ENCODE data around the gene SMC5.

DNA sequence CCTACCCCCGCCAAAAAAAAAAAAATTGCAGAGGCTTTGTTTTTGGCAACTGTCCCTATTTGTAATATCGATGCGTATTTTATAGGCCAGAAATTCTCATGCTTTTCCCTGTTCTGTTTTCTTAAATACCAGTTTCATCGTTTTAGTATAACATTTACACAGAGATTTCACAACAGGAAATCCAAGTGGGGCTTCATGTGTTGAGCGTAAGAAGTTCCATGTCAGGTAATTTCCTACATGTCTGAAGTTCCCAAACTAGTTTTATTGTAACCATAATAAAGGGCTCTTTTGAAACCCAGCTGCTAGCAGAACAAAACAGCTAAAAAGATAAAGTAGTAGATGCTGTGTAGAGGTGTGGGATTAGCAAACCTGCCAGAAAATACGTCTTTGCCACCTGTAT is 4.2 kb downstream of the SMC5 start:
- TF ChIP-seq, protein P1, sequence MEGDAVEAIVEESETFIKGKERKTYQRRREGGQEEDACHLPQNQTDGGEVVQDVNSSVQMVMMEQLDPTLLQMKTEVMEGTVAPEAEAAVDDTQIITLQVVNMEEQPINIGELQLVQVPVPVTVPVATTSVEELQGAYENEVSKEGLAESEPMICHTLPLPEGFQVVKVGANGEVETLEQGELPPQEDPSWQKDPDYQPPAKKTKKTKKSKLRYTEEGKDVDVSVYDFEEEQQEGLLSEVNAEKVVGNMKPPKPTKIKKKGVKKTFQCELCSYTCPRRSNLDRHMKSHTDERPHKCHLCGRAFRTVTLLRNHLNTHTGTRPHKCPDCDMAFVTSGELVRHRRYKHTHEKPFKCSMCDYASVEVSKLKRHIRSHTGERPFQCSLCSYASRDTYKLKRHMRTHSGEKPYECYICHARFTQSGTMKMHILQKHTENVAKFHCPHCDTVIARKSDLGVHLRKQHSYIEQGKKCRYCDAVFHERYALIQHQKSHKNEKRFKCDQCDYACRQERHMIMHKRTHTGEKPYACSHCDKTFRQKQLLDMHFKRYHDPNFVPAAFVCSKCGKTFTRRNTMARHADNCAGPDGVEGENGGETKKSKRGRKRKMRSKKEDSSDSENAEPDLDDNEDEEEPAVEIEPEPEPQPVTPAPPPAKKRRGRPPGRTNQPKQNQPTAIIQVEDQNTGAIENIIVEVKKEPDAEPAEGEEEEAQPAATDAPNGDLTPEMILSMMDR (IDR thresholded peaks at IDR 0.05): no peak
- TF ChIP-seq EP300 (IDR thresholded peaks at IDR 0.05) (no peak), POLR2A (IDR thresholded peaks at IDR 0.05) (no peak)
